SK-N-SH (cell line): Measurements from ENCODE around the gene SGPL1. TPM values are rescaled to one million over a fixed set of nuclear protein-coding genes. Genes with fewer than 3 reads are reported as not detected.

Experiments
- CTCF ChIA-PET: fragments of 300-600, 350-600 bp; formaldehyde crosslinking; extraction: SDS; loops from one replicate; lab custom pipeline; 2021; lab: Yijun Ruan, JAX
- POLR2A ChIA-PET: fragments of 350-600 bp; sonication (Branson Sonifier 250); formaldehyde crosslinking; extraction: SDS; loops from one replicate; lab custom pipeline; 2020; ENCODE audit warnings: antibody characterized with exemption, inconsistent platforms; lab: Yijun Ruan, JAX
- DNase-seq: peaks from one replicate; pipeline ENCODE4 v3.0.0; 2012
- H2AFZ ChIP-seq: fragments of 200-600 bp; sonication (generic); 2 replicates; pipeline ENCODE4 v1.8.1; 2016; ENCODE audit warnings: antibody characterized with exemption, mild to moderate bottlenecking, low read depth
- H3F3A ChIP-seq: fragments of 200-600 bp; sonication (generic); replicated peaks from 2 replicates; pipeline ENCODE3; 2016; ENCODE audit warnings: antibody characterized with exemption, mild to moderate bottlenecking; ENCODE audit not compliant: insufficient read depth
- H3K27ac ChIP-seq, 2 experiments: fragments of 200-500 bp in 1 of 2; fragments of 200-600 bp in 1 of 2; sonication (Bioruptor generic) in 1 of 2; sonication (generic), shearing (Covaris generic) in 1 of 2; 2 replicates each; pipeline versions ENCODE4 v1.5.1 to v1.6.1; 2014 to 2016; ENCODE audit warnings: low read depth in 2 of 2, inconsistent platforms in 1 of 2, low read length in 1 of 2, mild to moderate bottlenecking in 1 of 2, mixed read lengths in 1 of 2
- H3K27me3 ChIP-seq: fragments of 200-600 bp; sonication (generic), shearing (Covaris generic); 2 replicates; pipeline ENCODE4 v1.6.1; 2016; ENCODE audit warnings: mixed run types; ENCODE audit not compliant: insufficient read depth
- H3K36me3 ChIP-seq, 2 experiments: fragments of 200-500 bp in 1 of 2; fragments of 200-600 bp in 1 of 2; sonication (Bioruptor generic) in 1 of 2; sonication (generic) in 1 of 2; replicated peaks in 1 of 2; 2 replicates each; pipeline versions ENCODE3 to v1.5.1; 2014 to 2016; ENCODE audit warnings: low read length in 1 of 2, mild to moderate bottlenecking in 1 of 2; ENCODE audit not compliant: insufficient read depth in 2 of 2, control insufficient read depth in 1 of 2
- H3K4me1 ChIP-seq, 2 experiments: fragments of 200-500 bp in 1 of 2; fragments of 200-600 bp in 1 of 2; sonication (Bioruptor generic) in 1 of 2; sonication (generic), shearing (Covaris generic) in 1 of 2; 2 replicates each; pipeline versions ENCODE4 v1.5.1 to v1.6.1; 2014 to 2016; ENCODE audit warnings: low read depth in 1 of 2, low read length in 1 of 2, mixed run types in 1 of 2; ENCODE audit not compliant: insufficient read depth in 2 of 2, control insufficient read depth in 1 of 2
- H3K4me2 ChIP-seq: fragments of 200-600 bp; sonication (generic), shearing (Covaris generic); 2 replicates; pipeline ENCODE4 v1.6.1; 2017; ENCODE audit warnings: mixed run types
- H3K4me3 ChIP-seq, 2 experiments: fragments of 200-500 bp in 1 of 2; fragments of 200-600 bp in 1 of 2; sonication (Bioruptor generic) in 1 of 2; sonication (generic), shearing (Covaris generic) in 1 of 2; 2 replicates each; pipeline versions ENCODE4 v1.5.1 to v1.8.1; 2014 to 2016; ENCODE audit warnings: low read depth in 2 of 2, inconsistent platforms in 1 of 2, low read length in 1 of 2, mild to moderate bottlenecking in 1 of 2, mixed read lengths in 1 of 2, moderate library complexity in 1 of 2
- H3K79me2 ChIP-seq: fragments of 200-600 bp; sonication (generic); 2 replicates; pipeline ENCODE4 v1.8.1; 2017; ENCODE audit warnings: mild to moderate bottlenecking; ENCODE audit not compliant: insufficient read depth
- H3K9ac ChIP-seq: fragments of 200-600 bp; sonication (generic); 2 replicates; pipeline ENCODE4 v1.6.1; 2017; ENCODE audit warnings: mixed run types
- H3K9me2 ChIP-seq: fragments of 200-600 bp; sonication (generic); 2 replicates; pipeline ENCODE4 v1.6.1; 2017; ENCODE audit warnings: mixed run types
- H3K9me3 ChIP-seq: fragments of 200-600 bp; sonication (generic); 2 replicates; pipeline ENCODE4 v1.6.1; 2017; ENCODE audit warnings: mixed run types, mild to moderate bottlenecking, moderate library complexity
- H4K20me1 ChIP-seq: fragments of 200-600 bp; sonication (generic); 2 replicates; pipeline ENCODE4 v1.6.1; 2017; ENCODE audit warnings: mild to moderate bottlenecking, mixed run types; ENCODE audit not compliant: insufficient read depth
- ELF1 ChIP-seq: IDR thresholded peaks from 2 replicates; pipeline ENCODE4 v1.4.0; 2012
- EZH2phosphoT487 ChIP-seq: fragments of 200-600 bp; sonication (generic); IDR thresholded peaks from 2 replicates; pipeline ENCODE4 v1.6.1; 2017; ENCODE audit warnings: low read depth, mixed run types, mild to moderate bottlenecking, antibody characterized with exemption, moderate library complexity, borderline replicate concordance
- MAX ChIP-seq: IDR thresholded peaks from 2 replicates; pipeline ENCODE4 v1.4.0; 2012; ENCODE audit warnings: low read depth
- MEF2A ChIP-seq: IDR thresholded peaks from 2 replicates; pipeline ENCODE4 v1.4.0; 2012; ENCODE audit warnings: low read depth, borderline replicate concordance
- NFIC ChIP-seq: IDR thresholded peaks from 2 replicates; pipeline ENCODE4 v1.4.0; 2012; ENCODE audit warnings: borderline replicate concordance
- RFX5 ChIP-seq: IDR thresholded peaks from 2 replicates; pipeline ENCODE4 v1.6.1; 2012; ENCODE audit warnings: mild to moderate bottlenecking, improper control_type of control experiment, low read length
- TAF1 ChIP-seq: IDR thresholded peaks from 2 replicates; pipeline ENCODE4 v1.6.1; 2012; ENCODE audit warnings: low read depth, mild to moderate bottlenecking, low read length, moderate library complexity, borderline replicate concordance
- TCF12 ChIP-seq: IDR thresholded peaks from 2 replicates; pipeline ENCODE4 v1.4.0; 2012
- YY1 ChIP-seq: IDR thresholded peaks from 2 replicates; pipeline ENCODE4 v1.4.0; 2012; ENCODE audit warnings: low read depth, mild to moderate bottlenecking
- WGBS: methylation state at CpG from one replicate; pipeline ENCODE4 v1.1.6; 2017; ENCODE audit warnings: low lambda C conversion rate; 5-methylcytosine and 5-hydroxymethylcytosine counted together
- polyA plus RNA-seq, 3 experiments: library from polyadenylated mRNA; depleted of rRNA; stranded (reverse); fragments of >200 nt; gene quantifications; 2 replicates each; pipeline ENCODE4 v1.2.3, GENCODE V29; 2012
- TF ChIP-seq, protein P1 (sequence below): IDR thresholded peaks from 2 replicates; pipeline ENCODE4 v1.4.0; 2012; ENCODE audit warnings: low read depth, borderline replicate concordance
- TF ChIP-seq, protein P2 (sequence below): IDR thresholded peaks from 2 replicates; pipeline ENCODE4 v1.6.1; 2012; ENCODE audit warnings: mild to moderate bottlenecking, low read depth, low read length, moderate library complexity
- TF ChIP-seq, protein P3 (sequence below): IDR thresholded peaks from 2 replicates; pipeline ENCODE4 v1.4.0; 2012; ENCODE audit warnings: low read depth, borderline replicate concordance
- TF ChIP-seq, protein P4 (sequence below): fragments of 150-350 bp; IDR thresholded peaks from 2 replicates; pipeline ENCODE4 v1.6.1; 2016; ENCODE audit warnings: mild to moderate bottlenecking, low read depth, low read length

The SGPL1 gene
- polyA plus RNA-seq, 1 of the 3 experiments (the other 2 are of a cell fraction), result 11.8 TPM

GRCh38 chr10:70906953-70907636 is 91.3 kb downstream of the SGPL1 start:
- Histone ChIP-seq H2AFZ (no peak overlapping the region), H3K27ac (no peak overlapping the region), H3K9ac (no peak overlapping the region), H3K4me1 (peaks cover 0 to 8% of the 10 kb centered on the region in 2 experiments; a peak in 1 of 4 replicates), H3K79me2 (no peaks in the 10 kb centered on the region), H3K36me3 (no peaks in the 10 kb centered on the region), H3F3A (no peaks in the 10 kb centered on the region), H4K20me1 (no peaks in the 10 kb centered on the region), H3K9me3 (no peaks in the 10 kb centered on the region), H3K4me3 (no peak overlapping the region), H3K4me2 (no peak overlapping the region), H3K27me3 (no peaks in the 10 kb centered on the region), H3K9me2 (no peaks in the 10 kb centered on the region)
- DNase-seq, result peak; percentile 9
- ChIA-PET CTCF (interaction anchor here (0.6 to 8.7 kb wide), 6 partner anchors 11 to 363 kb away, joined by 3 to 130 read pairs (median 4); partner anchors contain the start of gene PCBD1), POLR2A (no interaction called here)
- TF ChIP-seq, protein P1, sequence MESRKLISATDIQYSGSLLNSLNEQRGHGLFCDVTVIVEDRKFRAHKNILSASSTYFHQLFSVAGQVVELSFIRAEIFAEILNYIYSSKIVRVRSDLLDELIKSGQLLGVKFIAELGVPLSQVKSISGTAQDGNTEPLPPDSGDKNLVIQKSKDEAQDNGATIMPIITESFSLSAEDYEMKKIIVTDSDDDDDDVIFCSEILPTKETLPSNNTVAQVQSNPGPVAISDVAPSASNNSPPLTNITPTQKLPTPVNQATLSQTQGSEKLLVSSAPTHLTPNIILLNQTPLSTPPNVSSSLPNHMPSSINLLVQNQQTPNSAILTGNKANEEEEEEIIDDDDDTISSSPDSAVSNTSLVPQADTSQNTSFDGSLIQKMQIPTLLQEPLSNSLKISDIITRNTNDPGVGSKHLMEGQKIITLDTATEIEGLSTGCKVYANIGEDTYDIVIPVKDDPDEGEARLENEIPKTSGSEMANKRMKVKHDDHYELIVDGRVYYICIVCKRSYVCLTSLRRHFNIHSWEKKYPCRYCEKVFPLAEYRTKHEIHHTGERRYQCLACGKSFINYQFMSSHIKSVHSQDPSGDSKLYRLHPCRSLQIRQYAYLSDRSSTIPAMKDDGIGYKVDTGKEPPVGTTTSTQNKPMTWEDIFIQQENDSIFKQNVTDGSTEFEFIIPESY, result no peak
- TF ChIP-seq TAF1 (no peak), YY1 (no peak), MEF2A (no peak), RFX5 (no peak), TCF12 (no peak), ELF1 (no peak), NFIC (no peak), MAX (no peak), EZH2phosphoT487 (no peak)
- TF ChIP-seq, protein P2, sequence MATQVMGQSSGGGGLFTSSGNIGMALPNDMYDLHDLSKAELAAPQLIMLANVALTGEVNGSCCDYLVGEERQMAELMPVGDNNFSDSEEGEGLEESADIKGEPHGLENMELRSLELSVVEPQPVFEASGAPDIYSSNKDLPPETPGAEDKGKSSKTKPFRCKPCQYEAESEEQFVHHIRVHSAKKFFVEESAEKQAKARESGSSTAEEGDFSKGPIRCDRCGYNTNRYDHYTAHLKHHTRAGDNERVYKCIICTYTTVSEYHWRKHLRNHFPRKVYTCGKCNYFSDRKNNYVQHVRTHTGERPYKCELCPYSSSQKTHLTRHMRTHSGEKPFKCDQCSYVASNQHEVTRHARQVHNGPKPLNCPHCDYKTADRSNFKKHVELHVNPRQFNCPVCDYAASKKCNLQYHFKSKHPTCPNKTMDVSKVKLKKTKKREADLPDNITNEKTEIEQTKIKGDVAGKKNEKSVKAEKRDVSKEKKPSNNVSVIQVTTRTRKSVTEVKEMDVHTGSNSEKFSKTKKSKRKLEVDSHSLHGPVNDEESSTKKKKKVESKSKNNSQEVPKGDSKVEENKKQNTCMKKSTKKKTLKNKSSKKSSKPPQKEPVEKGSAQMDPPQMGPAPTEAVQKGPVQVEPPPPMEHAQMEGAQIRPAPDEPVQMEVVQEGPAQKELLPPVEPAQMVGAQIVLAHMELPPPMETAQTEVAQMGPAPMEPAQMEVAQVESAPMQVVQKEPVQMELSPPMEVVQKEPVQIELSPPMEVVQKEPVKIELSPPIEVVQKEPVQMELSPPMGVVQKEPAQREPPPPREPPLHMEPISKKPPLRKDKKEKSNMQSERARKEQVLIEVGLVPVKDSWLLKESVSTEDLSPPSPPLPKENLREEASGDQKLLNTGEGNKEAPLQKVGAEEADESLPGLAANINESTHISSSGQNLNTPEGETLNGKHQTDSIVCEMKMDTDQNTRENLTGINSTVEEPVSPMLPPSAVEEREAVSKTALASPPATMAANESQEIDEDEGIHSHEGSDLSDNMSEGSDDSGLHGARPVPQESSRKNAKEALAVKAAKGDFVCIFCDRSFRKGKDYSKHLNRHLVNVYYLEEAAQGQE, result no peak
- TF ChIP-seq, protein P3, sequence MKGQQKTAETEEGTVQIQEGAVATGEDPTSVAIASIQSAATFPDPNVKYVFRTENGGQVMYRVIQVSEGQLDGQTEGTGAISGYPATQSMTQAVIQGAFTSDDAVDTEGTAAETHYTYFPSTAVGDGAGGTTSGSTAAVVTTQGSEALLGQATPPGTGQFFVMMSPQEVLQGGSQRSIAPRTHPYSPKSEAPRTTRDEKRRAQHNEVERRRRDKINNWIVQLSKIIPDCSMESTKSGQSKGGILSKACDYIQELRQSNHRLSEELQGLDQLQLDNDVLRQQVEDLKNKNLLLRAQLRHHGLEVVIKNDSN, result no peak
- TF ChIP-seq, protein P4, sequence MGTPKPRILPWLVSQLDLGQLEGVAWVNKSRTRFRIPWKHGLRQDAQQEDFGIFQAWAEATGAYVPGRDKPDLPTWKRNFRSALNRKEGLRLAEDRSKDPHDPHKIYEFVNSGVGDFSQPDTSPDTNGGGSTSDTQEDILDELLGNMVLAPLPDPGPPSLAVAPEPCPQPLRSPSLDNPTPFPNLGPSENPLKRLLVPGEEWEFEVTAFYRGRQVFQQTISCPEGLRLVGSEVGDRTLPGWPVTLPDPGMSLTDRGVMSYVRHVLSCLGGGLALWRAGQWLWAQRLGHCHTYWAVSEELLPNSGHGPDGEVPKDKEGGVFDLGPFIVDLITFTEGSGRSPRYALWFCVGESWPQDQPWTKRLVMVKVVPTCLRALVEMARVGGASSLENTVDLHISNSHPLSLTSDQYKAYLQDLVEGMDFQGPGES, result no peak
- WGBS, result 55% methylated on average over 8 of the region's 15 CpGs
